ENCODE results near the gene PHOX2B. TPM values are rescaled to one million over a fixed set of nuclear protein-coding genes. Genes with fewer than 3 reads are reported as not detected.

PHOX2B gene
- total RNA-seq = not detected

- H3K27me3 Mint-ChIP-seq = peaks cover 81% of the 10 kb centered on the region
- intact Hi-C loops (cut with micrococcal nuclease) = loop anchor here (5.0 kb wide), 1 partner anchor 118 kb away; no protein-coding TSS in a partner anchor
These were observed at the start of gene PHOX2B for GRCh38 chr4:41748571-41749475. Gene PHOX2B (minus strand): TSS chr4:41748725. CDS start chr4:41748610, 115 bp downstream.

GRCh38 chr4:41797260-41797659 is 48.7 kb upstream of the PHOX2B start:
- no peaks in the 10 kb centered on the region for H3K9me3 Mint-ChIP-seq
- no peak overlapping the region for H3K27ac Mint-ChIP-seq
- intact Hi-C loops (cut with micrococcal nuclease) = no loop called here
- no peak for DNase-seq
- POLR2A ChIA-PET = no interaction called here
- H3K4me1 Mint-ChIP-seq (ENCODE audit: low read depth) = no peaks in the 10 kb centered on the region
- peaks cover 6% of the 10 kb centered on the region for H3K27me3 Mint-ChIP-seq
- no peak overlapping the region for H3K4me3 Mint-ChIP-seq
- CTCF ChIA-PET = no interaction called here
- no peaks in the 10 kb centered on the region for H3K36me3 Mint-ChIP-seq

More at GRCh38 chr4:41748571-41749475, at the start of gene PHOX2B:
- Mint-ChIP-seq H3K27ac (no peak within 1 kb of the TSS), H3K4me3 (no peak within 1 kb of the TSS), H3K36me3 (peaks cover 3% of the 10 kb centered on the region), H3K9me3 (no peaks in the 10 kb centered on the region), H3K4me1 (ENCODE audit: low read depth) (no peaks in the 10 kb centered on the region)
- ChIA-PET CTCF (interaction anchor here (0.6 to 1.8 kb wide), 2 partner anchors 15 to 129 kb away, joined by 3 to 5 read pairs; no protein-coding TSS in a partner anchor), POLR2A (no interaction called here)
- no peak for DNase-seq

GRCh38 chr4:41796545-41797210 is 48.2 kb upstream of the PHOX2B start:
- ChIA-PET CTCF (no interaction called here), POLR2A (no interaction called here)
- no peak for DNase-seq
- H3K9me3 Mint-ChIP-seq = no peaks in the 10 kb centered on the region
- no peak overlapping the region for H3K4me3 Mint-ChIP-seq
- no peaks in the 10 kb centered on the region for H3K4me1 Mint-ChIP-seq (ENCODE audit: low read depth)
- intact Hi-C loops (cut with micrococcal nuclease) = no loop called here
- peaks cover 6% of the 10 kb centered on the region for H3K27me3 Mint-ChIP-seq
- no peak overlapping the region for H3K27ac Mint-ChIP-seq
- no peaks in the 10 kb centered on the region for H3K36me3 Mint-ChIP-seq

- DNase-seq = no peak
- POLR2A ChIA-PET = no interaction called here
- no peaks in the 10 kb centered on the region for H3K36me3 Mint-ChIP-seq
- H3K27me3 Mint-ChIP-seq = peaks cover 6% of the 10 kb centered on the region
- no peaks in the 10 kb centered on the region for H3K4me1 Mint-ChIP-seq (ENCODE audit: low read depth)
- no peak overlapping the region for H3K4me3 Mint-ChIP-seq
- H3K9me3 Mint-ChIP-seq = no peaks in the 10 kb centered on the region
- intact Hi-C loops (cut with micrococcal nuclease) = no loop called here
- CTCF ChIA-PET = no interaction called here
- no peak overlapping the region for H3K27ac Mint-ChIP-seq
These were observed 47.4 kb upstream of the PHOX2B start for GRCh38 chr4:41795796-41796385.

GRCh38 chr4:41792166-41792565 is 43.6 kb upstream of the PHOX2B start:
- no peaks in the 10 kb centered on the region for H3K36me3 Mint-ChIP-seq
- H3K27me3 Mint-ChIP-seq = peaks cover 5% of the 10 kb centered on the region
- no peaks in the 10 kb centered on the region for H3K4me1 Mint-ChIP-seq (ENCODE audit: low read depth)
- no peak overlapping the region for H3K4me3 Mint-ChIP-seq
- no peak for DNase-seq
- H3K9me3 Mint-ChIP-seq = no peaks in the 10 kb centered on the region
- H3K27ac Mint-ChIP-seq = no peak overlapping the region
- intact Hi-C loops (cut with micrococcal nuclease) = no loop called here
- ChIA-PET POLR2A (no interaction called here), CTCF (no interaction called here)

GRCh38 chr4:41791557-41791956 is 43.0 kb upstream of the PHOX2B start:
- intact Hi-C loops (cut with micrococcal nuclease) = no loop called here
- ChIA-PET POLR2A (no interaction called here), CTCF (no interaction called here)
- no peak overlapping the region for H3K4me3 Mint-ChIP-seq
- H3K36me3 Mint-ChIP-seq = no peaks in the 10 kb centered on the region
- no peaks in the 10 kb centered on the region for H3K4me1 Mint-ChIP-seq (ENCODE audit: low read depth)
- no peak overlapping the region for H3K27ac Mint-ChIP-seq
- H3K27me3 Mint-ChIP-seq = peaks cover 4% of the 10 kb centered on the region
- DNase-seq = no peak
- no peaks in the 10 kb centered on the region for H3K9me3 Mint-ChIP-seq

GRCh38 chr4:41787931-41788330 is 39.4 kb upstream of the PHOX2B start:
- POLR2A ChIA-PET = no interaction called here
- H3K36me3 Mint-ChIP-seq = no peaks in the 10 kb centered on the region
- H3K27ac Mint-ChIP-seq = no peak overlapping the region
- no peak overlapping the region for H3K4me3 Mint-ChIP-seq
- no peaks in the 10 kb centered on the region for H3K4me1 Mint-ChIP-seq (ENCODE audit: low read depth)
- CTCF ChIA-PET = no interaction called here
- intact Hi-C loops (cut with micrococcal nuclease) = no loop called here
- peaks cover 5% of the 10 kb centered on the region for H3K27me3 Mint-ChIP-seq
- H3K9me3 Mint-ChIP-seq = no peaks in the 10 kb centered on the region
- DNase-seq = no peak

- DNase-seq = no peak
- no peaks in the 10 kb centered on the region for H3K4me1 Mint-ChIP-seq (ENCODE audit: low read depth)
- ChIA-PET POLR2A (no interaction called here), CTCF (interaction anchor here (0.6 kb wide), 1 partner anchor 103 kb away, joined by 3 read pairs; no protein-coding TSS in a partner anchor)
- no peaks in the 10 kb centered on the region for H3K36me3 Mint-ChIP-seq
- H3K9me3 Mint-ChIP-seq = no peaks in the 10 kb centered on the region
- intact Hi-C loops (cut with micrococcal nuclease) = no loop called here
- H3K27me3 Mint-ChIP-seq = peaks cover 5% of the 10 kb centered on the region
- H3K27ac Mint-ChIP-seq = no peak overlapping the region
- no peak overlapping the region for H3K4me3 Mint-ChIP-seq
These were observed 37.1 kb upstream of the PHOX2B start for GRCh38 chr4:41785665-41786064.

- Mint-ChIP-seq H3K4me3 (no peak overlapping the region), H3K9me3 (no peaks in the 10 kb centered on the region), H3K27ac (no peak overlapping the region), H3K27me3 (peaks cover 5% of the 10 kb centered on the region), H3K4me1 (ENCODE audit: low read depth) (no peaks in the 10 kb centered on the region), H3K36me3 (no peaks in the 10 kb centered on the region)
- no peak for DNase-seq
- intact Hi-C loops (cut with micrococcal nuclease) = no loop called here
- ChIA-PET POLR2A (no interaction called here), CTCF (no interaction called here)
These were observed 35.9 kb upstream of the PHOX2B start for GRCh38 chr4:41784191-41784979.

GRCh38 chr4:41776466-41776865 is 27.9 kb upstream of the PHOX2B start:
- H3K27me3 Mint-ChIP-seq = no peaks in the 10 kb centered on the region
- H3K27ac Mint-ChIP-seq = no peak overlapping the region
- no peaks in the 10 kb centered on the region for H3K4me1 Mint-ChIP-seq (ENCODE audit: low read depth)
- intact Hi-C loops (cut with micrococcal nuclease) = no loop called here
- CTCF ChIA-PET = no interaction called here
- no peaks in the 10 kb centered on the region for H3K9me3 Mint-ChIP-seq
- H3K4me3 Mint-ChIP-seq = no peak overlapping the region
- no peaks in the 10 kb centered on the region for H3K36me3 Mint-ChIP-seq
- no peak for DNase-seq
- POLR2A ChIA-PET = no interaction called here

GRCh38 chr4:41763729-41764128 is 15.2 kb upstream of the PHOX2B start:
- Mint-ChIP-seq H3K36me3 (no peaks in the 10 kb centered on the region), H3K4me1 (ENCODE audit: low read depth) (no peaks in the 10 kb centered on the region), H3K27ac (no peak overlapping the region), H3K27me3 (peaks cover 9% of the 10 kb centered on the region), H3K9me3 (no peaks in the 10 kb centered on the region), H3K4me3 (no peak overlapping the region)
- CTCF ChIA-PET = interaction anchor here (0.6 kb wide), 1 partner anchor 15 kb away, joined by 3 read pairs; the partner anchor contains the start of gene PHOX2B
- intact Hi-C loops (cut with micrococcal nuclease) = no loop called here
- no peak for DNase-seq
- POLR2A ChIA-PET = no interaction called here

- Mint-ChIP-seq H3K4me3 (no peak overlapping the region), H3K27me3 (peaks cover 19% of the 10 kb centered on the region), H3K9me3 (no peaks in the 10 kb centered on the region), H3K4me1 (ENCODE audit: low read depth) (no peaks in the 10 kb centered on the region), H3K27ac (no peak overlapping the region), H3K36me3 (no peaks in the 10 kb centered on the region)
- intact Hi-C loops (cut with micrococcal nuclease) = no loop called here
- ChIA-PET CTCF (interaction anchor here (0.6 kb wide), 1 partner anchor 478 kb away, joined by 3 read pairs; no protein-coding TSS in a partner anchor), POLR2A (no interaction called here)
- DNase-seq = no peak
These were observed 10.4 kb upstream of the PHOX2B start for GRCh38 chr4:41758884-41759283.

All from activated CD4-positive, alpha-beta memory T cell treated with anti-CD3 and anti-CD28 coated beads for 36 hours (primary cell).